ENCODE measurements around the gene BCAR3. TPM values are rescaled to one million over a fixed set of nuclear protein-coding genes. Genes with fewer than 3 reads are reported as not detected.

Gene BCAR3
- total and polyA plus RNA-seq, 2 of the 4 experiments (the other 2 are of a cell fraction): 41.4 to 46.4 TPM

DNA sequence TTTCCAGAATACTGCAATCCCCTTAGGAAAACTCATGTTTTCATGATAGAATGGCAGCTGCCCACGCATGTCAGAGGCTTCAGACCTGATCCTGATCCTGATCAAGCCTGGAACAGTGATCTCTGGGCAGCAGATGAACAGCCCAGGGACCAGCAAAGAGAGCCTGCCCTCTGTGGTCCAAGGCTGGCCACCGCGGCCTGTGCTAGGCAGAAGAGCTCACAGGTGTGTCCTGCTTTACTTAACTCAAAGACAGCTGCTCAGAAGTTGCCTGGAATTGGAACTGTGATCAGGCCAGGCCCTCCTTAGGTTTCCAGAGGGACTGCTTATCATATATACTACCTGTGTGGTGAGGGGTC, 21.2 kb upstream of the BCAR3 start:
- peaks cover 20% of the 10 kb centered on the region for H3K4me1 ChIP-seq (ENCODE audit: control insufficient read depth, insufficient read depth, low read length)
- no peak overlapping the region for H3K4me3 ChIP-seq (ENCODE audit: insufficient read depth, low read depth, low read length)
- peak overlapping the region; percentile 81; the same call in 1 of the 2 replicates for H3K23ac ChIP-seq (ENCODE audit: low read depth, low read length)
- H3K9ac ChIP-seq (ENCODE audit: low read depth, low read length): no peak overlapping the region
- peak overlapping the region; percentile 33; the same call in 1 of the 2 replicates for H4K5ac ChIP-seq (ENCODE audit: low read depth, low read length)
- intact Hi-C loops (cut with micrococcal nuclease) (no loop called here), dilution Hi-C loops (cut with HindIII; ENCODE audit: low sequenced_read_pairs, unreplicated experiment) (no loop called here), in situ Hi-C loops (cut with MboI; ENCODE audit: low sequenced_read_pairs) (no loop called here)
- no peak overlapping the region for H3K4me2 ChIP-seq (ENCODE audit: low read depth, low read length)
- ChIA-PET POLR2A (ENCODE audit: unreplicated experiment) (no interaction called here), CTCF (interaction anchor here (0.6 to 0.8 kb wide), 2 partner anchors 47 to 111 kb away, joined by 4 to 5 read pairs; no protein-coding TSS in a partner anchor)
- H4K91ac ChIP-seq (ENCODE audit: insufficient read depth, low read depth, low read length): peak overlapping the region; percentile 100
- no TSS peak for BruUV-seq (replicated peaks)
- DNase-seq: no peak
- H3K9me3 ChIP-seq (ENCODE audit: control insufficient read depth, insufficient read depth, low read length): no peaks in the 10 kb centered on the region
- TF ChIP-seq MAZ (IDR thresholded peaks at IDR 0.05; ENCODE audit: borderline replicate concordance, low read depth, low read length) (no peak), NFE2L2 (IDR thresholded peaks at IDR 0.05; ENCODE audit: low read depth, low read length) (no peak), RAD21 (IDR thresholded peaks at IDR 0.05; ENCODE audit: low read length) (peak; percentile 18; the same call in 1 of the 2 replicates)
- TF ChIP-seq, protein P1, sequence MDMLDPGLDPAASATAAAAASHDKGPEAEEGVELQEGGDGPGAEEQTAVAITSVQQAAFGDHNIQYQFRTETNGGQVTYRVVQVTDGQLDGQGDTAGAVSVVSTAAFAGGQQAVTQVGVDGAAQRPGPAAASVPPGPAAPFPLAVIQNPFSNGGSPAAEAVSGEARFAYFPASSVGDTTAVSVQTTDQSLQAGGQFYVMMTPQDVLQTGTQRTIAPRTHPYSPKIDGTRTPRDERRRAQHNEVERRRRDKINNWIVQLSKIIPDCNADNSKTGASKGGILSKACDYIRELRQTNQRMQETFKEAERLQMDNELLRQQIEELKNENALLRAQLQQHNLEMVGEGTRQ (IDR thresholded peaks at IDR 0.05; ENCODE audit: low read depth, low read length): no peak
- TF ChIP-seq, protein P2, sequence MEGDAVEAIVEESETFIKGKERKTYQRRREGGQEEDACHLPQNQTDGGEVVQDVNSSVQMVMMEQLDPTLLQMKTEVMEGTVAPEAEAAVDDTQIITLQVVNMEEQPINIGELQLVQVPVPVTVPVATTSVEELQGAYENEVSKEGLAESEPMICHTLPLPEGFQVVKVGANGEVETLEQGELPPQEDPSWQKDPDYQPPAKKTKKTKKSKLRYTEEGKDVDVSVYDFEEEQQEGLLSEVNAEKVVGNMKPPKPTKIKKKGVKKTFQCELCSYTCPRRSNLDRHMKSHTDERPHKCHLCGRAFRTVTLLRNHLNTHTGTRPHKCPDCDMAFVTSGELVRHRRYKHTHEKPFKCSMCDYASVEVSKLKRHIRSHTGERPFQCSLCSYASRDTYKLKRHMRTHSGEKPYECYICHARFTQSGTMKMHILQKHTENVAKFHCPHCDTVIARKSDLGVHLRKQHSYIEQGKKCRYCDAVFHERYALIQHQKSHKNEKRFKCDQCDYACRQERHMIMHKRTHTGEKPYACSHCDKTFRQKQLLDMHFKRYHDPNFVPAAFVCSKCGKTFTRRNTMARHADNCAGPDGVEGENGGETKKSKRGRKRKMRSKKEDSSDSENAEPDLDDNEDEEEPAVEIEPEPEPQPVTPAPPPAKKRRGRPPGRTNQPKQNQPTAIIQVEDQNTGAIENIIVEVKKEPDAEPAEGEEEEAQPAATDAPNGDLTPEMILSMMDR (conservative IDR thresholded peaks at IDR 0.05; ENCODE audit: low read depth, low read length): peak; percentile 25
- H2AFZ ChIP-seq (replicated peaks; ENCODE audit: low read length, poor library complexity): peak overlapping the region; percentile 78
- no peaks in the 10 kb centered on the region for H3K36me3 ChIP-seq (ENCODE audit: control insufficient read depth, insufficient read depth, low read length)
- H3K27me3 ChIP-seq (ENCODE audit: control insufficient read depth, insufficient read depth, low read length): no peaks in the 10 kb centered on the region
- H3K4ac ChIP-seq (ENCODE audit: low read depth, low read length): peak overlapping the region; percentile 99
- peak overlapping the region; percentile 100 for H2BK5ac ChIP-seq (ENCODE audit: low read depth, low read length, poor library complexity, severe bottlenecking)
- 0 out of 2 replicates have a peak overlapping the region, but pooled peaks have one; percentile 5 for H3K56ac ChIP-seq (ENCODE audit: extremely low read depth, insufficient read depth, low read length)
- H2AK5ac ChIP-seq (ENCODE audit: low read depth, low read length): peak overlapping the region; percentile 99
- H3K14ac ChIP-seq (replicated peaks; ENCODE audit: low read depth, low read length): peak overlapping the region; percentile 92
- WGBS, 2 experiments (ENCODE audit: extremely low coverage in 2 of 2, insufficient read length in 1 of 2): 88% methylated on average over 1 of the region's 3 CpGs; no CpG with 5 or more reads in 1 of the 2 experiments
- H2AK9ac ChIP-seq (replicated peaks; ENCODE audit: low read depth, low read length, poor library complexity): peak overlapping the region; percentile 88
- no peak overlapping the region; the same call in 1 of the 2 replicates for H3K18ac ChIP-seq (ENCODE audit: low read depth, low read length)
- H3K9me1 ChIP-seq (ENCODE audit: insufficient read depth, low read length): peaks cover 27% of the 10 kb centered on the region
- H2BK15ac ChIP-seq (ENCODE audit: low read depth, low read length): peak overlapping the region; percentile 100
- H4K8ac ChIP-seq (ENCODE audit: low read depth in 2 of 2, low read length in 2 of 2): peak overlapping the region; percentile 96 to 99
- ATAC-seq (ENCODE audit: low read depth): peak; percentile 21; the same call in 1 of the 2 replicates
- H3K27ac ChIP-seq (ENCODE audit: insufficient read depth, low read length): no peak overlapping the region; the same call in 1 of the 2 replicates
- H4K20me1 ChIP-seq (ENCODE audit: insufficient read depth, low read length): no peaks in the 10 kb centered on the region
- peak overlapping the region; percentile 100 for H2BK120ac ChIP-seq (ENCODE audit: low read depth, low read length)
- H3K79me1 ChIP-seq (ENCODE audit: low read depth in 1 of 2, low read length in 2 of 2): peaks cover 8 to 16% of the 10 kb centered on the region in 2 experiments; a peak in 2 of 4 replicates
- peak overlapping the region; percentile 100 for H2BK20ac ChIP-seq (ENCODE audit: low read depth, low read length)

Measured in IMR-90 (cell line).